WTC11 (cell line): ENCODE results near the gene TEKT2. TPM values are rescaled to one million over a fixed set of nuclear protein-coding genes. Genes with fewer than 3 reads are reported as not detected.

Experiments
- ATAC-seq: fragments of 200-7000 bp; cut with Tn5 transposase; 2 replicates; pipeline ENCODE4 v1.10.0; 2021; ENCODE audit warnings: mild to moderate bottlenecking, moderate library complexity
- CTCF ChIA-PET: fragments of 300-600 bp; sonication (Branson Sonifier 250); formaldehyde crosslinking; loops from one replicate; lab custom pipeline; 2021; ENCODE audit warnings: antibody characterized with exemption; lab: Charles Lee
- POLR2A ChIA-PET: fragments of 350-600 bp; sonication (Branson Sonifier 250); formaldehyde crosslinking; loops from one replicate; lab custom pipeline; 2021; ENCODE audit warnings: antibody characterized with exemption; lab: Charles Lee
- DNase-seq: peaks from one replicate; pipeline ENCODE4 v3.0.0; 2021; ENCODE audit warnings: low spot score
- H3K27ac Mint-ChIP-seq: 2 replicates; pipeline ENCODE4 v1.8.0; 2021; ENCODE audit warnings: mixed read lengths
- H3K27me3 Mint-ChIP-seq: 2 replicates; pipeline ENCODE4 v1.8.0; 2021; ENCODE audit warnings: low read depth, mild to moderate bottlenecking, moderate library complexity, mixed read lengths
- H3K36me3 Mint-ChIP-seq: 2 replicates; pipeline ENCODE4 v1.8.0; 2021; ENCODE audit warnings: mixed read lengths
- H3K4me1 Mint-ChIP-seq: 2 replicates; pipeline ENCODE4 v1.8.0; 2022; ENCODE audit warnings: mixed read lengths
- H3K4me3 Mint-ChIP-seq: 2 replicates; pipeline ENCODE4 v1.8.0; 2021; ENCODE audit warnings: mild to moderate bottlenecking, moderate library complexity, mixed read lengths
- H3K9me3 Mint-ChIP-seq: 2 replicates; pipeline ENCODE4 v1.8.0; 2021; ENCODE audit warnings: mixed read lengths
- ATF1 ChIP-seq: sonication (generic); formaldehyde crosslinking; IDR thresholded peaks from 2 replicates; pipeline ENCODE4 v1.8.1; 2023; ENCODE audit warnings: mild to moderate bottlenecking, moderate library complexity, missing genetic modification reagents
- CBFB ChIP-seq: sonication (generic); formaldehyde crosslinking; IDR thresholded peaks from 2 replicates; pipeline ENCODE4 v1.8.1; 2022; ENCODE audit warnings: mild to moderate bottlenecking, low read depth, missing genetic modification reagents
- CREM ChIP-seq: sonication (generic); formaldehyde crosslinking; IDR thresholded peaks from 2 replicates; pipeline ENCODE4 v1.8.1; 2022; ENCODE audit warnings: mild to moderate bottlenecking, missing genetic modification reagents, moderate library complexity
- EMX1 ChIP-seq: fragments of 250-450 bp; sonication (Bioruptor Pico); IDR thresholded peaks from 2 replicates; pipeline ENCODE4 v1.8.0; 2021; ENCODE audit warnings: mild to moderate bottlenecking
- FOXJ3 ChIP-seq: sonication (generic); formaldehyde crosslinking; IDR thresholded peaks from 2 replicates; pipeline ENCODE4 v1.9.0; 2021; ENCODE audit warnings: missing genetic modification reagents, mild to moderate bottlenecking, borderline replicate concordance
- HMGA2 ChIP-seq: fragments of 250-450 bp; sonication (Bioruptor Pico); IDR thresholded peaks from 2 replicates; pipeline ENCODE4 v1.4.0; 2021; ENCODE audit warnings: mild to moderate bottlenecking, moderate library complexity
- IRF1 ChIP-seq: sonication (generic); formaldehyde crosslinking; IDR thresholded peaks from 2 replicates; pipeline ENCODE4 v1.8.0; 2023; ENCODE audit warnings: missing genetic modification reagents
- MYBL2 ChIP-seq: sonication (generic); formaldehyde crosslinking; IDR thresholded peaks from 2 replicates; pipeline ENCODE4 v1.8.1; 2023; ENCODE audit warnings: mild to moderate bottlenecking, moderate library complexity, missing genetic modification reagents
- NFE2L1 ChIP-seq: sonication (generic); formaldehyde crosslinking; IDR thresholded peaks from 2 replicates; pipeline ENCODE4 v1.8.1; 2023; ENCODE audit warnings: missing genetic modification reagents
- NR2C2 ChIP-seq: sonication (generic); formaldehyde crosslinking; IDR thresholded peaks from 2 replicates; pipeline ENCODE4 v1.8.0; 2022; ENCODE audit warnings: mild to moderate bottlenecking, missing genetic modification reagents
- NR3C1 ChIP-seq: sonication (generic); formaldehyde crosslinking; conservative IDR thresholded peaks from 2 replicates; pipeline ENCODE4 v1.8.1; 2023; ENCODE audit warnings: low read depth, mild to moderate bottlenecking, missing genetic modification reagents
- PREB ChIP-seq: sonication (generic); formaldehyde crosslinking; IDR thresholded peaks from 2 replicates; pipeline ENCODE4 v1.8.1; 2022; ENCODE audit warnings: mild to moderate bottlenecking, missing genetic modification reagents, moderate library complexity, borderline replicate concordance
- ZNF121 ChIP-seq: sonication (generic); formaldehyde crosslinking; IDR thresholded peaks from 2 replicates; pipeline ENCODE4 v1.8.0; 2023; ENCODE audit warnings: missing genetic modification reagents
- ZNF219 ChIP-seq: sonication (generic); formaldehyde crosslinking; IDR thresholded peaks from 2 replicates; pipeline ENCODE4 v1.8.0; 2023; ENCODE audit warnings: missing genetic modification reagents, mild to moderate bottlenecking, borderline replicate concordance
- ZNF232 ChIP-seq: sonication (generic); formaldehyde crosslinking; IDR thresholded peaks from 2 replicates; pipeline ENCODE4 v1.8.0; 2022; ENCODE audit warnings: mild to moderate bottlenecking, missing genetic modification reagents
- ZNF281 ChIP-seq: sonication (generic); formaldehyde crosslinking; IDR thresholded peaks from 2 replicates; pipeline ENCODE4 v1.8.0; 2023; ENCODE audit warnings: mild to moderate bottlenecking, missing genetic modification reagents
- ZNF317 ChIP-seq: sonication (generic); formaldehyde crosslinking; IDR thresholded peaks from 2 replicates; pipeline ENCODE4 v1.8.1; 2023; ENCODE audit warnings: low read depth, mild to moderate bottlenecking, moderate library complexity, missing genetic modification reagents, borderline replicate concordance
- ZNF396 ChIP-seq: fragments of 250-450 bp; sonication (Bioruptor Pico); IDR thresholded peaks from 2 replicates; pipeline ENCODE4 v1.8.0; 2021; ENCODE audit warnings: mild to moderate bottlenecking, moderate library complexity, borderline replicate concordance
- ZNF416 ChIP-seq: fragments of 250-450 bp; sonication (Bioruptor Pico); IDR thresholded peaks from 2 replicates; pipeline ENCODE4 v1.9.0; 2021; ENCODE audit warnings: mild to moderate bottlenecking, inconsistent platforms
- total RNA-seq: library from RNA; stranded (reverse); gene quantifications from 3 replicates; pipeline ENCODE4 v1.2.3, GENCODE V29; 2021
- TF ChIP-seq, protein P1 (sequence below): sonication (generic); formaldehyde crosslinking; IDR thresholded peaks from 2 replicates; pipeline ENCODE4 v1.8.1; 2023; ENCODE audit warnings: mild to moderate bottlenecking, missing genetic modification reagents
- TF ChIP-seq, protein P2 (sequence below): fragments of 200-600 bp; IDR thresholded peaks from 2 replicates; pipeline ENCODE4 v1.8.0; 2022; ENCODE audit warnings: antibody characterized with exemption
- TF ChIP-seq, protein P3 (sequence below): sonication (generic); formaldehyde crosslinking; IDR thresholded peaks from 2 replicates; pipeline ENCODE4 v1.8.1; 2022; ENCODE audit warnings: mild to moderate bottlenecking, moderate library complexity, missing genetic modification reagents
- TF ChIP-seq, protein P4 (sequence below): sonication (generic); formaldehyde crosslinking; IDR thresholded peaks from 2 replicates; pipeline ENCODE4 v1.8.0; 2022; ENCODE audit warnings: mild to moderate bottlenecking, missing genetic modification reagents
- TF ChIP-seq, protein P5 (sequence below): sonication (generic); formaldehyde crosslinking; IDR thresholded peaks from 2 replicates; pipeline ENCODE4 v1.8.0; 2022; ENCODE audit warnings: mild to moderate bottlenecking, missing genetic modification reagents

The TEKT2 gene
- total RNA-seq, 1 experiment from 2014 or later = 1.9 TPM

GRCh38 chr1:36109041-36109679 lies 25.3 kb downstream of the TEKT2 start:
- ChIA-PET CTCF (interaction anchor here (0.6 to 2.0 kb wide), 3 partner anchors 10 to 26 kb away, joined by 4 to 10 read pairs (median 4); no protein-coding TSS in a partner anchor), POLR2A (no interaction called here)
- Mint-ChIP-seq H3K36me3 (no peaks in the 10 kb centered on the region), H3K27ac (no peak overlapping the region), H3K9me3 (no peaks in the 10 kb centered on the region), H3K27me3 (no peaks in the 10 kb centered on the region), H3K4me1 (no peaks in the 10 kb centered on the region), H3K4me3 (no peak overlapping the region)
- DNase-seq (no peak), ATAC-seq (peak; percentile 35)
- TF ChIP-seq, protein P1, sequence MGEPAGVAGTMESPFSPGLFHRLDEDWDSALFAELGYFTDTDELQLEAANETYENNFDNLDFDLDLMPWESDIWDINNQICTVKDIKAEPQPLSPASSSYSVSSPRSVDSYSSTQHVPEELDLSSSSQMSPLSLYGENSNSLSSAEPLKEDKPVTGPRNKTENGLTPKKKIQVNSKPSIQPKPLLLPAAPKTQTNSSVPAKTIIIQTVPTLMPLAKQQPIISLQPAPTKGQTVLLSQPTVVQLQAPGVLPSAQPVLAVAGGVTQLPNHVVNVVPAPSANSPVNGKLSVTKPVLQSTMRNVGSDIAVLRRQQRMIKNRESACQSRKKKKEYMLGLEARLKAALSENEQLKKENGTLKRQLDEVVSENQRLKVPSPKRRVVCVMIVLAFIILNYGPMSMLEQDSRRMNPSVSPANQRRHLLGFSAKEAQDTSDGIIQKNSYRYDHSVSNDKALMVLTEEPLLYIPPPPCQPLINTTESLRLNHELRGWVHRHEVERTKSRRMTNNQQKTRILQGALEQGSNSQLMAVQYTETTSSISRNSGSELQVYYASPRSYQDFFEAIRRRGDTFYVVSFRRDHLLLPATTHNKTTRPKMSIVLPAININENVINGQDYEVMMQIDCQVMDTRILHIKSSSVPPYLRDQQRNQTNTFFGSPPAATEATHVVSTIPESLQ = no peak
- TF ChIP-seq CREM (CRISPR knock-in tag) (no peak), NR2C2 (CRISPR knock-in tag) (no peak), ZNF396 (CRISPR knock-in tag) (no peak), CBFB (CRISPR knock-in tag) (no peak), ZNF232 (CRISPR knock-in tag) (no peak), NFE2L1 (no peak), MYBL2 (CRISPR knock-in tag) (no peak), ZNF281 (CRISPR knock-in tag) (no peak), ZNF121 (CRISPR knock-in tag) (no peak), NR3C1 (CRISPR knock-in tag) (no peak), EMX1 (no peak), ATF1 (CRISPR knock-in tag) (no peak)
- TF ChIP-seq, protein P2, sequence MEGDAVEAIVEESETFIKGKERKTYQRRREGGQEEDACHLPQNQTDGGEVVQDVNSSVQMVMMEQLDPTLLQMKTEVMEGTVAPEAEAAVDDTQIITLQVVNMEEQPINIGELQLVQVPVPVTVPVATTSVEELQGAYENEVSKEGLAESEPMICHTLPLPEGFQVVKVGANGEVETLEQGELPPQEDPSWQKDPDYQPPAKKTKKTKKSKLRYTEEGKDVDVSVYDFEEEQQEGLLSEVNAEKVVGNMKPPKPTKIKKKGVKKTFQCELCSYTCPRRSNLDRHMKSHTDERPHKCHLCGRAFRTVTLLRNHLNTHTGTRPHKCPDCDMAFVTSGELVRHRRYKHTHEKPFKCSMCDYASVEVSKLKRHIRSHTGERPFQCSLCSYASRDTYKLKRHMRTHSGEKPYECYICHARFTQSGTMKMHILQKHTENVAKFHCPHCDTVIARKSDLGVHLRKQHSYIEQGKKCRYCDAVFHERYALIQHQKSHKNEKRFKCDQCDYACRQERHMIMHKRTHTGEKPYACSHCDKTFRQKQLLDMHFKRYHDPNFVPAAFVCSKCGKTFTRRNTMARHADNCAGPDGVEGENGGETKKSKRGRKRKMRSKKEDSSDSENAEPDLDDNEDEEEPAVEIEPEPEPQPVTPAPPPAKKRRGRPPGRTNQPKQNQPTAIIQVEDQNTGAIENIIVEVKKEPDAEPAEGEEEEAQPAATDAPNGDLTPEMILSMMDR = no peak
- TF ChIP-seq, protein P3, sequence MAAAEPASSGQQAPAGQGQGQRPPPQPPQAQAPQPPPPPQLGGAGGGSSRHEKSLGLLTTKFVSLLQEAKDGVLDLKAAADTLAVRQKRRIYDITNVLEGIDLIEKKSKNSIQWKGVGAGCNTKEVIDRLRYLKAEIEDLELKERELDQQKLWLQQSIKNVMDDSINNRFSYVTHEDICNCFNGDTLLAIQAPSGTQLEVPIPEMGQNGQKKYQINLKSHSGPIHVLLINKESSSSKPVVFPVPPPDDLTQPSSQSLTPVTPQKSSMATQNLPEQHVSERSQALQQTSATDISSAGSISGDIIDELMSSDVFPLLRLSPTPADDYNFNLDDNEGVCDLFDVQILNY (CRISPR knock-in tag) = no peak

DNA sequence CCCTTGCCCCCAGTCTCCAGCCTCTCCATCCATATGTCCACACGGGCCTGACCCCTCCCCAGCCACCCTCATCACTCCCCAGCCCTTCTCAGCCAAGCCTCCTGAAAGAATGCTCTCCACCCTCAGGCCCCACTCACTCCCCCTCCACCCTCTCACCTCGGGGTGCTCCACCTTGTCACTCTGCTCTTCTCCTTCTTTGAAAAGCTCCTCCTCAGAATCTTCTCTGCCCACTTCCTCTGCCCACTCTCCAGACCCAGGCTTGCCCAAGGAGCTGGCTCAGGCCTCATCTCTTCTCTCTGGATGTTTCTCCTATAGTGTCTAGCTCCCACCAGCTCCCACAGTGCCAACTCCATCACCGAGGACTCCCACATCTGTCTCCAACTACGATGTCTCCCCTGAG lies 27.3 kb downstream of the TEKT2 start:
- CTCF ChIA-PET = interaction anchor here (1.1 kb wide), 1 partner anchor 77 kb away, joined by 3 read pairs; no protein-coding TSS in a partner anchor
- no peak for TF ChIP-seq FOXJ3
- TF ChIP-seq ZNF416 = no peak
- no peak for TF ChIP-seq CREM (CRISPR knock-in tag)
- TF ChIP-seq, protein P4, sequence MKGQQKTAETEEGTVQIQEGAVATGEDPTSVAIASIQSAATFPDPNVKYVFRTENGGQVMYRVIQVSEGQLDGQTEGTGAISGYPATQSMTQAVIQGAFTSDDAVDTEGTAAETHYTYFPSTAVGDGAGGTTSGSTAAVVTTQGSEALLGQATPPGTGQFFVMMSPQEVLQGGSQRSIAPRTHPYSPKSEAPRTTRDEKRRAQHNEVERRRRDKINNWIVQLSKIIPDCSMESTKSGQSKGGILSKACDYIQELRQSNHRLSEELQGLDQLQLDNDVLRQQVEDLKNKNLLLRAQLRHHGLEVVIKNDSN (CRISPR knock-in tag) = no peak
- no peak for TF ChIP-seq CBFB (CRISPR knock-in tag)
- no peak for TF ChIP-seq ZNF317 (CRISPR knock-in tag)
- no peak for TF ChIP-seq ZNF219
- TF ChIP-seq IRF1 = no peak
- no peak for TF ChIP-seq MYBL2 (CRISPR knock-in tag)
- no peak for TF ChIP-seq HMGA2 (CRISPR knock-in tag)
- TF ChIP-seq, protein P5, sequence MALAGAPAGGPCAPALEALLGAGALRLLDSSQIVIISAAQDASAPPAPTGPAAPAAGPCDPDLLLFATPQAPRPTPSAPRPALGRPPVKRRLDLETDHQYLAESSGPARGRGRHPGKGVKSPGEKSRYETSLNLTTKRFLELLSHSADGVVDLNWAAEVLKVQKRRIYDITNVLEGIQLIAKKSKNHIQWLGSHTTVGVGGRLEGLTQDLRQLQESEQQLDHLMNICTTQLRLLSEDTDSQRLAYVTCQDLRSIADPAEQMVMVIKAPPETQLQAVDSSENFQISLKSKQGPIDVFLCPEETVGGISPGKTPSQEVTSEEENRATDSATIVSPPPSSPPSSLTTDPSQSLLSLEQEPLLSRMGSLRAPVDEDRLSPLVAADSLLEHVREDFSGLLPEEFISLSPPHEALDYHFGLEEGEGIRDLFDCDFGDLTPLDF (CRISPR knock-in tag) = no peak
- no peak for TF ChIP-seq PREB (CRISPR knock-in tag)
- TF ChIP-seq ZNF396 (CRISPR knock-in tag) = no peak

More for the DNA sequence above, 27.3 kb downstream of the TEKT2 start:
- DNase-seq (no peak), ATAC-seq (no peak)
- Mint-ChIP-seq H3K4me1 (no peaks in the 10 kb centered on the region), H3K27me3 (no peaks in the 10 kb centered on the region), H3K4me3 (no peak overlapping the region), H3K9me3 (no peaks in the 10 kb centered on the region), H3K27ac (no peak overlapping the region; the same call in 1 of the 2 replicates), H3K36me3 (no peaks in the 10 kb centered on the region)
- POLR2A ChIA-PET = no interaction called here
